ENCODE data around the gene CELF4. TPM values are rescaled to one million over a fixed set of nuclear protein-coding genes. Genes with fewer than 3 reads are reported as not detected.

CELF4 gene
- total and polyA plus RNA-seq, 10 of the 15 experiments (the other 5 are each of a cell fraction or from before 2014, with no cell fraction given) = 0.03 to 0.32 TPM; not detected in 8

GRCh38 chr18:37286801-37287200, 278.8 kb downstream of the CELF4 start (continued):
- TF ChIP-seq ZNF687 (IDR thresholded peaks at IDR 0.05) (no peak), RAD21 (IDR thresholded peaks at IDR 0.05; ENCODE audit: insufficient read depth, low read depth, low read length) (no peak), ZNF622 (IDR thresholded peaks at IDR 0.05) (no peak), WRNIP1 (IDR thresholded peaks at IDR 0.05; ENCODE audit: borderline replicate concordance, low read depth, low read length) (no peak), SKIL (IDR thresholded peaks at IDR 0.05; ENCODE audit: low read depth, poor library complexity, severe bottlenecking) (no peak), IRF4 (IDR thresholded peaks at IDR 0.05; ENCODE audit: low read depth, low read length) (no peak)

GRCh38 chr18:37285825-37286224, 279.8 kb downstream of the CELF4 start:
- ChIA-PET POLR2A (no interaction called here), RAD21 (ENCODE audit: unreplicated experiment) (no interaction called here)
- TF ChIP-seq NBN (IDR thresholded peaks at IDR 0.05) (no peak), ETV6 (conservative IDR thresholded peaks at IDR 0.05 in 1 of 2, IDR thresholded peaks at IDR 0.05 in 1 of 2; ENCODE audit: borderline replicate concordance in 1 of 2, low read depth in 1 of 2) (no peak), PKNOX1 (IDR thresholded peaks at IDR 0.05) (no peak), POU2F2 (IDR thresholded peaks at IDR 0.05; ENCODE audit: borderline replicate concordance, low read depth, low read length) (no peak), KAT2A (conservative IDR thresholded peaks at IDR 0.05; ENCODE audit: control insufficient read depth, low read depth, low read length) (no peak), ZNF592 (IDR thresholded peaks at IDR 0.05) (no peak)

More at GRCh38 chr18:37285825-37286224, 279.8 kb downstream of the CELF4 start:
- no peak overlapping the region for H3K27ac ChIP-seq (ENCODE audit: control insufficient read depth, insufficient read depth)
- DNase-seq (ENCODE audit: low read depth, low spot score) (no peak), ATAC-seq (no peak), FAIRE-seq (no peak)
- ChIA-PET CTCF (no interaction called here), SMC1A (ENCODE audit: uncharacterized antibody, unreplicated experiment) (no interaction called here)
- WGBS (ENCODE audit: insufficient coverage, insufficient replicate concordance, low lambda C conversion rate, missing lambda C conversion rate) = 36% methylated on average over 12 of the region's 12 CpGs
- no peaks in the 10 kb centered on the region for H4K20me1 ChIP-seq (ENCODE audit: control insufficient read depth, insufficient read depth)
- no peak overlapping the region for H2AFZ ChIP-seq (ENCODE audit: control insufficient read depth, low read depth, low read length)
- H3K36me3 ChIP-seq (ENCODE audit: control insufficient read depth in 2 of 2, insufficient read depth in 2 of 2, low read length in 1 of 2) = no peaks in the 10 kb centered on the region
- intact Hi-C loops (cut with micrococcal nuclease; ENCODE audit: unreplicated experiment) (no loop called here), in situ Hi-C loops (cut with MboI) (no loop called here)
- no peak overlapping the region for H3K4me3 ChIP-seq
- H3K9me3 ChIP-seq (replicated peaks; ENCODE audit: control insufficient read depth, insufficient read depth, low read length) = no peaks in the 10 kb centered on the region
- no peak overlapping the region for H3K4me2 ChIP-seq (ENCODE audit: control insufficient read depth, insufficient read depth)
- H3K79me2 ChIP-seq (ENCODE audit: control insufficient read depth, insufficient read depth, low read length) = no peaks in the 10 kb centered on the region
- H3K27me3 ChIP-seq (replicated peaks in 1 of 2; ENCODE audit: control insufficient read depth in 2 of 2, insufficient read depth in 2 of 2, low read length in 1 of 2) = no peaks in the 10 kb centered on the region
- no peaks in the 10 kb centered on the region for H3K4me1 ChIP-seq (ENCODE audit: control insufficient read depth, insufficient read depth, low read length)
- BruUV-seq (replicated peaks) = no TSS peak
- H3K9ac ChIP-seq (ENCODE audit: control insufficient read depth, insufficient read depth, low read length) = no peak overlapping the region

Data from GM12878 (cell line).